GM18519 (cell line): ENCODE results near the gene UNC79.
"Not testable (repeated sequence)": the region's sequence is repeated elsewhere in the genome, so short reads cannot be mapped to it uniquely, and the experiment has no call there.

Experiments used
- ATAC-seq: cut with Tn5 transposase; IDR thresholded peaks from one replicate; pipeline ENCODE4 v1.9.1; 2021; ENCODE audit warnings: mild to moderate bottlenecking, moderate library complexity; ENCODE audit not compliant: unreplicated experiment, low FRiP score

The UNC79 gene

GRCh38 chr14:93430315-93431035 lies at the start of gene UNC79:
TSS of gene UNC79 (plus strand) at chr14:93430939. CDS start at chr14:93431030, 91 bp downstream.
- ATAC-seq = no peak

- no peak for ATAC-seq
These were observed 49.1 kb upstream of the UNC79 start for GRCh38 chr14:93381644-93382043.

- ATAC-seq = not testable (repeated sequence)
These were observed 46.5 kb upstream of the UNC79 start for GRCh38 chr14:93384256-93384655.

GRCh38 chr14:93395231-93395630 lies 35.5 kb upstream of the UNC79 start:
- no peak for ATAC-seq

DNA sequence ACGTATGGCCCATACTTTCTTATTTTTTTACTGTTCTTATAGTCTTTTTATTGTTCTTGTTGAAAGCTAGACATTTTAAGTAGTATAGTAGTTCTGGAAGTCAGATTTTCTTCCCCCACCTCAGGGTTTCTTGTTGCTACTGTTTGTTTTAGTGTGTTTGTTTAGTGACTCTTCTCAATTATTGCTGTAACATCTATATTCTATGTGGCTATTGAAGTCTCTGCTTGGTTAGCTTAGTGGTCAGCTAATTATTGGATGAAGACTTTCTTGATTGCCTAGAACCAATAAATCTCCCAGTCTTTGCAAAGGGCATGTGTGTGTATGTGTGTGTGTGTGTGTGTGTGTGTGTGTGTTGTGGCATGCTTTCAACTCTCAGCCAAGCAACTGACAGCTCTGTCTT lies 34.3 kb upstream of the UNC79 start:
- no peak for ATAC-seq

GRCh38 chr14:93398491-93398890 lies 32.2 kb upstream of the UNC79 start:
- no peak for ATAC-seq

- no peak for ATAC-seq
These were observed 27.8 kb upstream of the UNC79 start for GRCh38 chr14:93402951-93403350.

DNA sequence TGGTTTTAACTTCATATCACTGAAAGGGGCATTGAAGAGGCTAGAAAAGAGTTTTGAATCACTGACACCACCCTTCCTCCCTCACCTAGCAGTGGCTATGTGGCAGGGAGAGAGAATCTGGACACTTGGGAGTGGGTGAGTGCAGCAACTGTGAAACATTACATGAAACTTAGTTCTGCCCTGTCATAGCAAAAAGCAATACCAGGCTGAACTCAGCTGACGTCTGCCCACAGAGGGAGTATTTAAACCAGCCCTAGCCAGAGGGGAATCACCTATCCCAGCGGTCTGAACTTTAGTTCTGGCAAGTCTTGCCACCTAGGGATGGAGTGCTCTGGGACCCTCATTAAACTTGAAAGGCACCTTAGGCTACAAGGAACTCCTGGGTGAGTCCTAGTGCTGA lies 20.7 kb upstream of the UNC79 start:
- no peak for ATAC-seq

- no peak for ATAC-seq
These were observed 19.8 kb upstream of the UNC79 start for GRCh38 chr14:93410893-93411292.

GRCh38 chr14:93425136-93425535 lies 5.6 kb upstream of the UNC79 start:
- ATAC-seq = not testable (repeated sequence)

DNA sequence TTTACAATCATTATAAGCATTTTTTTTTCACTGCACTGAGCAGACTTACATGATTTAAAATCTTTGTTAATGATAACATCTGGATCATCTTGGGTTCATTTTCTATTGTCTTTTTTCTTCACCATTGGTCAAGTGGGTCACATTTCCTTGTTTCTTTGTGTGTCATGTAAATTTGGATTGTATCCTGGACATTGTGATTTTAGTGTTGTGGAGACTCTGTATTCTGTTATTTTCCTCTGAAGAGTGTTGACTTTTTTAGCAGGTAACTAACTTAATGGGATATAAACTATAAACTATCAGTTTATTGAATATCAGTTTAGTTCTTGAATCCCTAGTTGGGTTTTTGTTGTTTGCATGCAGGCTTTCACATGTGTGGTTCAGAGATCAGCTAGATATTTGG lies 4.0 kb upstream of the UNC79 start:
- ATAC-seq = no peak

DNA sequence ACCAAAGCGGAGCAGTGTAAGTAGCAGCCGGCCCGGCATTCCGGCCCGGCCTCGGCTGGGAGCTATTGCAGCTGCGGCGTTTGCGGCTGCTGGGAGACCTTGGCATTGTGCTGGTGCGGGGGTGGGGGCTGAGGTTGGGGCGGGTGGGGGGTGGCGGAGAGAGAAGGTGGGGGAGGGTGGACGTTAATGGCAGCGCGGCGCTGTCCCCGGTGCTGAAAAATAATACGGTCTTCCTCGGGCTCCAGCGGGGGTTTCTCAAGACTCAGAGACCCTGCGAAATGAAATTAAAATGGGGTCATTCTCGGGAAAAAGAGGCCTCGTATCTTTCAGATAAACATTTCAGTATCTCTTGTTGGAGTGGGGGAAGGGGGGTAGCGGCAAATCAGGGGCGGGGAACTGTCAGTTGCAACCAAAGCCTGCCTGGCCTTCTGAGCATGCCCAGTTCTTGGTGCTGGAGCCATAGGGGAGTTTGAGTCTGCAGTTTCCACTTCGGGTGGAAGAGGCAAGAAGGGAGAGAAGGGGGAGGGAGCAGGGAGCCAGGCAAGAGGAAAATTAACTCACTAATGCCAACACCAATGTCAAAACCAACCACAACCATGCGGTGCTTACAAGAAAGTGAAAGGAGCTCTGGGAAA lies 414 bp downstream of the UNC79 start:
- ATAC-seq = no peak

DNA sequence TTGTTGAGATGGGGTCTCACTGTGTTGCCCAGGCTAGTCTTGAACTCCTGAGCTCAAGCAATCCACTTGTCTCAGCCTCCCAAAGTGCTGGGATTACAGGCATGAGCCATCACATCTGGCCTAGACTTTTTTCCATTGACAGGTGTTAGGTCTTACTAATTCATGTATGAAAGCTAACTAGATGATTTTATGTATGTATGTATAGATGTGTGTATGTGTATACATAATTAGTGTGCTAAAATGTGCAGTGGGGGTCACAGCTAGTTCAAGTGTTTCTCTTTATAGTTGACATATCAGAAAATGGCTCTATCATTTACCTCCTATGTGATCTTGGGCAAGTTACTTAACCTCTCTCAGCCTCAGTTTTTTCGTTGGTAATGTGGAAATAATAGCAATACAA lies 23.5 kb downstream of the UNC79 start:
- ATAC-seq = no peak

DNA sequence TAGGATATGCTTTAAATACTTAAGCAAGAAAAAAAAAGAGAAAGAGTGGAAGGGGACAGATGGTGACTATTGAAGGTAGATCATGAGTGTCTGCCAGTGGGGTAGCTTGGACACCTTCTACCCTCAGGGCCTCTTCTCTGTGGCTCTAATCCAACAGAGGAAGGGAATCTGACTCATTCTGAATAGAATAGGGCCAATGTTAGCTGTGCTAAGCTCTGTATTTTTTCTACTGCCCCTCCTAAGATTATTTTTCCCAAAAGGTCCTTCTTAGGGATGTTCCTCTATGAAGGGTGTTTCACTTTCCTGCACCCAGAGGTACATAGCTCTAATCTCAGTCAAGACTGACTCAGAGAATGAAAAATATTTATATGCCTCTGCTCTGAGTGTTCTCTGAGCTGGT lies 25.6 kb downstream of the UNC79 start:
- no peak for ATAC-seq

DNA sequence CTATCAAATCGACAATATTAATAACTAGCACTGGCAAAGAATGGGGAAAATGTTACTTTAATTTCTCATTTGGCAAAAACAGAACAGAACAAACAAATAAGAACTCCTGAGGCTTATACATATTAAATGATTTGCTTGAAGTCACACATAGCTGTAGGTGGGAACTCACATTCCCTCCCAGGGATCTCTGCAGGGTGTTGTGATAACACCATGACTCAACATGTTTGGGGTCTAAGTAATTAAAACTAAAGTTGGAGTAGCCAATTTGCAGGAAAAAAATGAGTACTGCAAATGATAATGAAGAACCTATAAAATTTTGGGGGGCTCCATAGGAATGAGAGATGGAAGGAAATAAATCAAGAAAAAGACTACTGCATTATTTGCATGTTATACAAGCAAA lies 27.5 kb downstream of the UNC79 start:
- no peak for ATAC-seq

DNA sequence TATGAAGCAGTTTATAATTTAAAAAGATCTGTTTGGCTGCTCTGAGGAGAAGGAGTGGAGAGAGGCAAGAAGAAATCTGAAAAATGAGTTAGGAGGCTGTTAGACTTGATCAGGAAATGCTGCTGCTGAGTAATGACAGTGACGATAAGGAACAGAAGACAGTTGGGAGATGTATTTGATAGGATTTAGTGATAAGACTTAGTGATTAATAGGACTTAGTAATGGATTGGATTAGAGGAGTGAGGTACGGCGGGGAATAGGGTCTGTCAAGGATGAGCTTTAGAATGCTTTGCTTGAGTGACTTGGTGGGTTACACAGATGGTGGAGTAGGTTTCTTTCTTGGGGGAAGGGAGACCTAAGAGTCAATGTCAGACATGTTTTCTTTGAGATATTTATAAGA lies 31.7 kb downstream of the UNC79 start:
- no peak for ATAC-seq

DNA sequence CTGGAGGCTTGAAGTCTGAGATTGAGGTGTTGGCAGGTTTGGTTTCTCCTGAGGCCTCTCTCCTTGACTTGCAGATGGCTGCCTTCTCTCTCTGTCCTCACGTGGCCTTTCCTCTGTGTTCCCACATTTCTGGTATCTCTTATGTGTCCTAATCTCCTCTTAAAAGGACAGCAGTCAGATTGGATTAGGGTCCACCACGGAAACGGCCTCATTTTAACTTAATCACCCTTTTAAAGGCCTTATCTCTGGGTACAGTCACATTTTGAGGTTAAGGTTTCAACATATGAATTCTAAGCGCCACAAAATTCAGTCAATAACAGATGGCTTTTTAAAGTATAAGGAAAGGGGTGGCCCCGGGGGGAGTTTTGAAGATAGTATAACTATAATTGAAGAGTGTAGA lies 33.5 kb downstream of the UNC79 start:
- ATAC-seq = no peak

- ATAC-seq = no peak
These were observed 44.7 kb downstream of the UNC79 start for GRCh38 chr14:93475471-93475870.

- ATAC-seq = no peak
These were observed 45.6 kb downstream of the UNC79 start for GRCh38 chr14:93476305-93476704.

- ATAC-seq = not testable (repeated sequence)
These were observed 48.3 kb downstream of the UNC79 start for GRCh38 chr14:93479074-93479473.

DNA sequence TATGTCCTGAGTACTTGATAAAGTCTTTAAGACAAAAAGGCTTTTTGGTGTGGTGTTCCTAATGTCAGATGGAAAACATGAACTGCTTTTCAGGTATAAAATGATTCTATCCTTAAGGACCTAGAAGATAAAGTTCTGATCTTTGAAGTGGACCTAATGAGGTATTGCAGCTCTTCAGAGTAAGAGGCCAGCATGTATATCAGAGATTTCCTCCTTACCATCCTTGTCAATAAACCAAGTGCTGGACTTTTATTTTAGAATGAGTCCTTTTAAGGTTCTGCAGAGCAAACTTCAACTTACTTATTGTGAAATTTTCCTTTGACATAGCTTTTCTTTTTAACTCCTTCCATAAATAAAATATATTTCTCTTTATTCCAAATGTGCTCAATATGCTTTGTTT lies 50.1 kb downstream of the UNC79 start:
- no peak for ATAC-seq

DNA sequence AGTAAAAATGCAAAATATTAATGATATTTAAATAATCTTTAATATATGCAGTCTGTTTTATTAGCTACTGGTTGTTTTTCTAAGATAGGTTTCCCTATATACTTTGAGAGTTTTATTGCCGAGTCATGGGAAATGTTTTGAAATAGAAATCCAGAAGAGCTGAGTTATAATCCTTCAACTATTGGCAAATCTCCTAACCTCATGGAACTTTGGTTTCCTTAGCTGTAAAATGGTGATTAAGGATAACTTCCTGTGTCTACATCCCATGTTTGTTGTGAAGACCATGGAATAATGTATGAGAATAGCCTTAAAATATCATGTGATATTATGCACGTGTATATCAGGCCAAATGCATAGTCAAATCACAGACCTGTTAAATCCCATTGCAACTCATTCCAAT lies 51.0 kb downstream of the UNC79 start:
- no peak for ATAC-seq
